HG03045 (cell line): Measurements from ENCODE around the gene MSLN.
A peak's percentile ranks its signal among the peaks of the same experiment; 100 is the strongest.
"Not testable (repeated sequence)": the region's sequence is repeated elsewhere in the genome, so short reads cannot be mapped to it uniquely, and the experiment has no call there.

Source experiments
- ATAC-seq: cut with Tn5 transposase; IDR thresholded peaks from one replicate; pipeline ENCODE4 v1.9.1; 2021; ENCODE audit warnings: mild to moderate bottlenecking, moderate library complexity; ENCODE audit not compliant: unreplicated experiment

MSLN gene

GRCh38 chr16:760545-761343, at the start of gene MSLN:
Gene MSLN, plus strand, starts transcription at chr16:760734. Its CDS starts 1,947 bp downstream, at chr16:762681.
- no peak for ATAC-seq

GRCh38 chr16:711084-711483, 49.5 kb upstream of the MSLN start:
- no peak for ATAC-seq

GRCh38 chr16:711548-712320, 48.8 kb upstream of the MSLN start:
- no peak for ATAC-seq

- not testable (repeated sequence) for ATAC-seq
Observed at GRCh38 chr16:712740-713250, 47.7 kb upstream of the MSLN start.

GRCh38 chr16:714079-714478, 46.5 kb upstream of the MSLN start:
- ATAC-seq: no peak

GRCh38 chr16:714558-715476, 45.7 kb upstream of the MSLN start, which contains the start of gene METRN:
Gene METRN, plus strand, starts transcription at chr16:715118. Its CDS starts 172 bp downstream, at chr16:715290.
- ATAC-seq: no peak

- ATAC-seq: no peak
Observed at GRCh38 chr16:715477-716199, 44.9 kb upstream of the MSLN start.

GRCh38 chr16:716200-716568, 44.4 kb upstream of the MSLN start:
- no peak for ATAC-seq

- ATAC-seq: no peak
Observed at GRCh38 chr16:716768-717325, 43.7 kb upstream of the MSLN start.

GRCh38 chr16:717450-718245, 42.9 kb upstream of the MSLN start:
- ATAC-seq: no peak

- no peak for ATAC-seq
Observed at GRCh38 chr16:718389-718788, 42.1 kb upstream of the MSLN start.

- no peak for ATAC-seq
Observed at GRCh38 chr16:718922-719321, 41.6 kb upstream of the MSLN start.

GRCh38 chr16:719815-720446, 40.6 kb upstream of the MSLN start:
- ATAC-seq: no peak

- peak; percentile 12 for ATAC-seq
Observed at GRCh38 chr16:720447-720989, 40.0 kb upstream of the MSLN start.

- ATAC-seq: peak; percentile 69
Observed at GRCh38 chr16:720990-721764, 39.4 kb upstream of the MSLN start, which contains the start of gene ANTKMT. Gene ANTKMT, plus strand, starts transcription at chr16:721146. Its CDS starts 129 bp downstream, at chr16:721275.

- no peak for ATAC-seq
Observed at GRCh38 chr16:721765-722540, 38.6 kb upstream of the MSLN start.
